Uterus (tissue), 2 donors: ENCODE data around the gene HEG1.

Source experiments
- CTCF ChIP-seq, 4 experiments: fragments of 200-600 bp in 2 of 4; fragments of 450-650 bp in 2 of 4; sonication (generic) in 2 of 4; IDR thresholded peaks; one replicate each; pipeline ENCODE4 v1.5.1; 2016 to 2019; ENCODE audit warnings: antibody characterized with exemption in 4 of 4, mild to moderate bottlenecking in 2 of 4, moderate library complexity in 1 of 4
- POLR2A ChIP-seq, 2 donors: fragments of 450-650 bp; IDR thresholded peaks; one replicate each; pipeline ENCODE4 v1.6.1; 2016; ENCODE audit warnings: antibody characterized with exemption in 2 of 2, mild to moderate bottlenecking in 1 of 2, moderate library complexity in 1 of 2

GRCh38 chr3:124935264-124935663 is 120.5 kb downstream of the HEG1 start:
- TF ChIP-seq CTCF (IDR thresholded peaks at IDR 0.05) (no peak), POLR2A (IDR thresholded peaks at IDR 0.05) (no peak)
